Measurements from ENCODE around the gene MFSD6.

GRCh38 chr2:190460487-190460886 lies 52.3 kb downstream of the MFSD6 start:
- TF ChIP-seq TEAD4 (IDR thresholded peaks at IDR 0.05; ENCODE audit: low read depth, low read length) (no peak), GABPA (IDR thresholded peaks at IDR 0.05; ENCODE audit: borderline replicate concordance, insufficient read depth, low read length) (no peak), POLR2AphosphoS5 (IDR thresholded peaks at IDR 0.05; ENCODE audit: low read depth, low read length) (no peak), EP300 (IDR thresholded peaks at IDR 0.05; ENCODE audit: borderline replicate concordance in 1 of 2, low read depth in 2 of 2, low read length in 2 of 2) (no peak), EZH2 (IDR thresholded peaks at IDR 0.05; ENCODE audit: low read depth, low read length, severe bottlenecking) (no peak), SIN3A (conservative IDR thresholded peaks at IDR 0.05 in 1 of 2, IDR thresholded peaks at IDR 0.05 in 1 of 2; ENCODE audit: low read depth in 1 of 2, low read length in 2 of 2) (no peak), HDAC6 (IDR thresholded peaks at IDR 0.05; ENCODE audit: low read depth, low read length) (no peak), JUN (IDR thresholded peaks at IDR 0.05; ENCODE audit: low read depth, low read length) (no peak), CREB1 (IDR thresholded peaks at IDR 0.05) (no peak), CHD7 (IDR thresholded peaks at IDR 0.05; ENCODE audit: insufficient replicate concordance, low read length) (no peak)
- TF ChIP-seq, protein P1, sequence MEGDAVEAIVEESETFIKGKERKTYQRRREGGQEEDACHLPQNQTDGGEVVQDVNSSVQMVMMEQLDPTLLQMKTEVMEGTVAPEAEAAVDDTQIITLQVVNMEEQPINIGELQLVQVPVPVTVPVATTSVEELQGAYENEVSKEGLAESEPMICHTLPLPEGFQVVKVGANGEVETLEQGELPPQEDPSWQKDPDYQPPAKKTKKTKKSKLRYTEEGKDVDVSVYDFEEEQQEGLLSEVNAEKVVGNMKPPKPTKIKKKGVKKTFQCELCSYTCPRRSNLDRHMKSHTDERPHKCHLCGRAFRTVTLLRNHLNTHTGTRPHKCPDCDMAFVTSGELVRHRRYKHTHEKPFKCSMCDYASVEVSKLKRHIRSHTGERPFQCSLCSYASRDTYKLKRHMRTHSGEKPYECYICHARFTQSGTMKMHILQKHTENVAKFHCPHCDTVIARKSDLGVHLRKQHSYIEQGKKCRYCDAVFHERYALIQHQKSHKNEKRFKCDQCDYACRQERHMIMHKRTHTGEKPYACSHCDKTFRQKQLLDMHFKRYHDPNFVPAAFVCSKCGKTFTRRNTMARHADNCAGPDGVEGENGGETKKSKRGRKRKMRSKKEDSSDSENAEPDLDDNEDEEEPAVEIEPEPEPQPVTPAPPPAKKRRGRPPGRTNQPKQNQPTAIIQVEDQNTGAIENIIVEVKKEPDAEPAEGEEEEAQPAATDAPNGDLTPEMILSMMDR (IDR thresholded peaks at IDR 0.05; ENCODE audit: control extremely low read depth in 1 of 3, insufficient read depth in 1 of 3, low read depth in 1 of 3, low read length in 3 of 3): no peak
